Brain pericyte (primary cell): ENCODE results near the gene PDIA4.
"Not testable (repeated sequence)": the region's sequence is repeated elsewhere in the genome, so short reads cannot be mapped to it uniquely, and the experiment has no call there.

Experiments used
- DNase-seq: peaks from one replicate; pipeline ENCODE4 v3.0.0-alpha.2; 2012; ENCODE audit warnings: low read depth, low spot score

Gene PDIA4

DNA sequence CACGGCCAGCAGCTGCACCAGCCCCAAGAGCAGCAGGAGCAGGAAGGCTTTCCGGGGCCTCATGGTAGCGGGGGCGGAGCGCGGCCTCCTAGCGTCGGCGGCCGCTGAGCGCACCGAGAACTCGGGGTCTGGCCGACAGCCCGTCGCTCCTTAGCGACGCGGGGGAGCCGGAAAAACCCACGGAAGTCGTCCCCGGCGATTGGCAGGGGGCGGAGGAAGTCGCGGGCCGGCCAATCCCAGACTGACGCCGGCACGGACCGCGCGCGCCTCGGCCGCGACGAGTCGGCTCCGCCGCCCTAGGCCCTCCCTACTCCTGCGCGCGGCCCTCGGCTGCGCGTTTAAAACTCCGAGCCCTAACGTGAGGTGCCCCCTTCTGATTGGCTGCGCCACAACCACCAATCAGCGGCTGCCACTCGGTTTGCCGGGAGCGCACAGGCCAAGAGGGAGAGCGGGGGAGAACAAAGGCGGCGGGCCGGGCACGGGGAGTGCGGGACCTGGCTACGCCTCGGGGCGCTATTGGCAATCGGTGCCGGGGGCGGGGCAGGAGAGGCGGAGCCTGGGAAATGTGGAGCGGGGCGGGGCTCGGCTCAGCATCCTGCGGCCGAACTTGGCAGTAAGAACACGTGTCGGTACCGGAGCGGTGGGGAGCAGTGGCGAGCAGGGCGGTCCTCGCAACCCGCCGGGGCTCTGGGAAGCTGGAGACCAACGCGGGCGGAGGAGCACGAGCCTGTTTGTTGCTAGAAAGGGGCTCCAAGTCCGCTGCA is at the start of gene PDIA4:
Gene PDIA4 (minus strand): TSS at position 160 of the 764 bp plus-strand sequence. CDS start 97 bp downstream, at position 63.
- DNase-seq, result peak; percentile 99

DNA sequence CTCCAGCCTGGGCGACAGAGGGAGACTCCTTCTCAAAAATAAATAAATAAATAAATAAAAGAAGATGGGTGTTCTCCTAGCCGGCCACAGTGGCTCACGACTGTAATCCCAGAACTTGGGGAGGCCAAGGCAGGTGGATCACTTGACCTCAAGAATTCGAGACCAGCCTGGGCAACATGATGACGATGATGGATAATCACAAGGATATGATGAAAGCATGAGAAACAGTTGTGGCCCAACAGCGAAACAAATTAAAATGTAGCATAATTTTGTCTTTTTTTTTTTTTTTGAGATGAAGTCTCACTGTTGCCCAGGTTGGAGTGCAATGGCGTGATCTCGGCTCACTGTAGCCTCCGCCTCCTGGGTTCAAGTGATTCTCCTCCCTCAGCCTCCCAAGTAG is 49.3 kb upstream of the PDIA4 start:
- DNase-seq, result no peak

DNA sequence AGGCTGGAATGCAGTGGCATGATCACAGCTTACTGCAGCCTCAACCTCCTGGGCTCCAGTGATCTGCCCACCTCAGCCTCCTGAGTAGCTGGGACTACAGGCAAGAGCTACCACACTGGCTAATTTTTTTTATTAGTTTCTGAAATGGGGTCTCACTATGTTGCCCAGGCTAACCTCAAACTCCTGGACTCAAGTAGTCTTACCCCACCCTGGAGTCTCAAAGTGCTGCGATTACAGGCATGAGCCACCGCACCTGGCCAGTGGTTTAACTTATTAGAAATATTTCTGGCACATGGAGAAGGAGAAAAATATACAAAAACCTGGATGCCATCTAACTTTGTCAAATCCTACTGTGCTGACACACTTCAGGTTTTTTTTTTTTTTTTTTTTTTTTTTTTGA is 47.0 kb upstream of the PDIA4 start:
- no peak for DNase-seq

DNA sequence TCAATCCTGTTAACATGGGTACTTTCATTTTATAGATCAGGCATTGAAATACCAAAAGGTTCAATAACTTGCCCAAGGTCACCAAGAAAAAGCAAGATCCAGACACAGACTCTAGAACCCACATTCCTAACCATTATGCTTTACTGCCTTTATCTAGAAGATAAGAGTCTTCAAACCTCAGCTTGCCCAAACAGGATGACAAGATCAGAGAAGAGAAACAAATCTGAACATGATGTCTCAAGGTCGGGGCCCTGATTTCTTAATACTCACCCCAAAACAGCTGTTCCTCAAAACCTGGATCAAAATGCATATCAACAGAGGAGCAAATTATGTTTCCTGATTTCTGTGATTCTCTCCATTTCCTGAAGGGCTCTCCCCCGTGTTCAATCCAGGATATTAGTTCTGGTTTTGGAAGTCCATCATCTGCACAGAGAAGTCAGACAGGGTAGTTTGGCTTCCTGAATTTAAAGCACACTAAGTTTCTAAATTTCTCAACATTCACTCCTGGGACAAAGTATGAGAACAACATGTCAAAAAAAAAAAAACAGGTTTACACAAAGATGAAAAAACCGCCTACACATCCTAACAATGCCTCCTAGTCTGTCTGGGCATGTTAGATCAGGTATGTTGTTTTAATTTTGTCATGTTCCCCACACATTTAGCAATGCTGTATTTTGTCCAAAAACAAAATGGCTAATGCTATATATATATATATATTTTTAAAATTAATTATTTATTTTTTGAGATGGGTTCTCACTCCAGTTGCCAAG is 46.0 kb upstream of the PDIA4 start:
- no peak for DNase-seq

DNA sequence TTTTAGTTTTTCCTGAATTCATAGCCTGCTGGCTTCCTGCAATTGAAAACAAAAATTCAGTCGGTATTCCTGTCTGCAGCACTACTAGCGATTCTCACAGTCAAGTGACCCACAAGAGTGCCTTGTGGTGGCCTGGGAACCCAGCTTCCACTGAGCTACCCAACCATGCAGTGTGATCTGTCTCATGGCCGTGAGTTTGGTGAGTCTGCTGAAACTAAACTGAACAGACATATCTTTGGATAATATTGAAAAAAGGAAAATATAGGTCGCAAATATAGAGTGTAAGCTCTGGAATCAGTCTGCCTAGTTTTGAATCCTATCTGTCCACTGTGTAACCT is 44.1 kb upstream of the PDIA4 start:
- DNase-seq, result no peak

GRCh38 chr7:149071641-149072437 is 43.5 kb upstream of the PDIA4 start:
- DNase-seq, result no peak

GRCh38 chr7:149071182-149071635 is 42.9 kb upstream of the PDIA4 start:
- DNase-seq, result no peak

DNA sequence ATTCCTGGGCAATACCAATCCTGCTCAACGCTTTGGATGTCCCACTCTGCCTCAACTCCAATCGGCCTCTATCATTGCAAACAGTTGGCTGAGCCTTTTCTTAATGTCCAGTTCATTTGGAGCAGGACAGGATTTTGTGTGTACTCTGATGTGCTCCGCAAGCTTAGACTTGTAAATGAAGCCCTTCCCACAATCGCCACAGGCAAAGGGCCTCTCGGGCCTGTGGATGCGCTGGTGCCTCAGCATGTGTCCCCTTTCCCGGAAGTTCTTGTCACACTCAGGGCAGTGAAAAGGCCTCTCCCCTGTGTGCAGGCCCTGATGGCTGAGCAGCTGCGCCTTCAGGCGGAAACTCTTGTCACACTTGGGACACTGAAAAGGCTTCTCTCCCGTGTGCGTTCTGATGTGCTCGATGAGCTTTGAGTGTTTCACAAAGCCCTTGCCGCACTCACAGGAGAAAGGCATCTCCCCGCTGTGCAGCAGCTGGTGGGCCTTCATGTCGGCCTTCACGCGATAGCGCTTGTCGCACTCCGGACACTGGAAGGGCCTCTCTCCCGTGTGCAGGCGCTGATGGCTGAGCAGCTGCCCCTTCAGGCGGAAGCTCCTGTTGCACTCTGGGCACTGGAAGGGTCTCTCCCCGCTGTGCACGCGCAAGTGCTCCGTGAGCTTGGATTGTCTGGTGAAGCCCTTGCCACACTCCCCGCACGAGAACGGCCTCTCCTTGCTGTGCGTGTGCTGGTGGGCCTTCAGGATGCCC is 42.2 kb upstream of the PDIA4 start:
- DNase-seq, result no peak

DNA sequence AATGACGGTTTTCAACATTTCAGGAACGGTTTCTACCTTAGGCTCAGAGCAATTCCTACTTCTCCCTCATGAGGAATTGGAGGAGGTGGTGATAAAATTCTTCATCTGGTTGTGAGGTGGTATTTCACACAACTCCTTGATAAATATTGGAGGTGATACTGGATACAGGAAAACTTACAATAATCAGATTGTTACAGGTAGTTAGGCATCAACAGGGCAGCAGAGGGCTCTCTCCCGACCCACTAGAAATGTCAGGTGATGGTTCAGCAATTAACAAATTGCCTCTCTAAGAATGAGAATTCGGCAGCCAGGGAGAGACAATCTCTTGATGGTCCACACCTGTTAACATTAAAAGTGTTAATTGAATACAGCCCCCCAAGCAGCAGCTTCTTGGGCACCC is 39.6 kb upstream of the PDIA4 start:
- no peak for DNase-seq

DNA sequence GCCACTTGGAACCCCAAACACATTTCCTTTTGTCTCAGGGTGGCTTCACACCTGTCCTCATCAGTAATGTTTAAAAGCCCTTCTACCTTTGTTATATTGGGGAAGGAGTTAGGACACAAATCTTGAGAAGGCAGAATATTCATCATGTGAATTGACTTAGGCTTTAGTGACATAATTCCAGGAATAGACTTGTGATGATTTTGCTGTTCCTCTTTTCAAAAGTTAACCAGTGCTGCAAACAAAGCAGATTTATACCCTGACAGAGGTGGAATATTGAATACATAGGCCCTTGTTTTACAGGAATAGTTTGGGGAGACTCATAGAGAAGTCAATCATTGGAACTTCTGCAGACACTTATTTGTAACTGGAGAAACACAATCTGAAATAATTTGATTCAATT is 35.2 kb upstream of the PDIA4 start:
- DNase-seq, result no peak

DNA sequence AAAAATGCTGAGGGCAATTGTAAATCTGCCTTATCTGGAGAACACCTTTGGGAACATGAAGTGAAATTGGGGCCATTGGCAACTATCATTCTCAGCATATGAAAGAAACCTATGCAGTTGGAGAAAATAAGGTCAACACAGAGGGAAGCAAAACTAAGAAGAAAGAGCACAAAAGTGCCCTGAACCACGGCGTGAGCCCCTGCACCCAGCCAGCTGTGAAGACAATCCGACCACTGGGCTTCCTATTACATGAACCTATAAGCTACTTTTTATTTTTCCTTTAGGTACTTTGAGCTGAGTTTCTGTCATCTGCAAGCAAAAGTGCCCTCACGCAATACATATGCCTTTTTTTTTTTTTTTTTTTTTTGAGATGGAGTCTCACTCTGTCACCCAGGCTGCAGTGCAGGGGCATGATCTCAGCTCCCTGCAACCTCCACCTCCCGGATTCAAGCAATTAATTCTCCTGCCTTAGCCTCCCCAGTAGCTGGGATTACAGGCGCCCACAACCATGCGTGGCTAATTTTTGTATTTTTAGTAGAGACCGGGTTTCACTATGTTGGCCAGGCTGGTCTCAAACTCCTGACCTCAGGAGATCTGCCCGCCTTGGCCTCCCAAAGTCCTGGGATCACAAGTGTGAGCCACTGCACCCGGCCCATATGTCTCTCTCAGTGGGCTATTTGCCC is 34.1 kb upstream of the PDIA4 start:
- DNase-seq, result not testable (repeated sequence)

- no peak for DNase-seq
Measured at GRCh38 chr7:149060156-149060555, 31.9 kb upstream of the PDIA4 start.

- no peak for DNase-seq
Measured at GRCh38 chr7:149053885-149054284, 25.6 kb upstream of the PDIA4 start.

DNA sequence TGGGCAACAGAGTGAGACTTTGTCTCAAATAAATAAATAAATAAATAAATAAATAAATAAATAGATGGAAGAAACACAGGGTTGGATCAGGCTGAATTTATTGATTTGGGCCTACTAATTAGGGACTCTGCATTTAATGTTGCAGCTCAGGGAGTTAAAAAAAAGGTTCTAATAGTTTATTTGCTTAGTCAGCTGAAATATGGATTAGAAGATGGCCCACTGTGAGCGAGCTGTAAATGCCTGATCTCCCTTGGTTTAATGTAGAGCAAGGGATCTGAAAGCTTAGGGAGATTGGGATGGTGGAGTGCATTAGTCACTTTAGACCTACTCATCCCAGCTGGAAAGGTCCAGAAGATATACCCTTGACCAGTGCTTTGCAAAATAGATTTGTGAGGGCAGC is 25.1 kb upstream of the PDIA4 start:
- DNase-seq, result no peak

DNA sequence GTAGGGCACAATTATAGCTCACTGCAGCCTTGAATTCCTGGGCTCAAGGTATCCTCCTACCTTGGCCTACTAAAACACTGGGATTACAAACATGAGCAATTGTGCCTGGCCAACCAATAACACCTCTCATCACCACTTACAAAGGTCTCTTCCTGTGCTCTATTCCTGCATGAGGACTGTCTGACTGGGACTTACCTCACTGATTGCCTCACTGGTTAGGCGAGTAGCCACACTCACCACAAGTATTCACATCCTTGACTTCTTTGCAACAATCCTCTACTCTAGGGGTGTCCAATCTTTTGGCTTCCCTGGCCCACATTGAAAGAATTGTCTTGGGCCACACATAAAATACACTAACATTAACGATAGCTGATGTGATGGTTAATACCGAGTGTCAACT is 22.6 kb upstream of the PDIA4 start:
- DNase-seq, result no peak

DNA sequence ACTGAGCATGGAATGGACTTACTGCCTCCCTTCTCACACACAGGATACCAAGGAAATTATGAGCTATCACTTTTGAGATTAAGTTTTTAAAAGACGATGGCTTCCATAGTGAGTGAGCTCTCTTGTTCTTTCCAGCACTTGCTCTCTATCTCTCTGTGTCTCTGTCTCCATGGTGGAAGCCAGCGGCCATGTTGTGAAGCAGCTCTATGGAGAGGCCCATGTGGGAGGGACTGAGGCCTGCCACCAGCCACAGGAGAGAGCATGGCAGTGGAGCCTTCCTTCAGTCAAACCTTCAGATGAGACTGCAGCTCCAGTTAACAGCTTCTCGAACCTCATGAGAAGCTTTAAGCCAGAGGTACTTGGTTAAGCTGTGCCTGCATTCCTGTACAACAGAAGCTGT is 20.5 kb upstream of the PDIA4 start:
- DNase-seq, result no peak

DNA sequence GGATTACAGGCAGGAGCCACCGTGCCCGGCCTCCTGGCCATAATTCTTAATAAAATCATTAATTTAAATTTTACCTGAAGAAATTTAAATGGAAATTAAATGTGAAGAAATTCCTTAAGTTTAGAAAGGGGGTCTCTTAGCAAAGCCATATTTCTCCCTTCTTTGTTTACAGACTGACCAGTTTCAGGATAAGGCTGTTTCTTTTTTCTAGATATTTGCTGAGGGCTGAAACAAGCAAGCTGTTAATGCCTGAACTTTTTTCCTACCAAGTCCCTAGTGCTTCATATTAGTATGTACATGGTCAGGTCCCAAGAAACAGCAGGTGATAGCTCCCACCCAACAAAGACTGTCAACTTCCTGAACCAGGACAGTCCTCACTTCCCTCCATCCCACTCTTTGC is 18.1 kb upstream of the PDIA4 start:
- DNase-seq, result no peak

- no peak for DNase-seq
Measured at GRCh38 chr7:149043936-149044335, 15.6 kb upstream of the PDIA4 start.

DNA sequence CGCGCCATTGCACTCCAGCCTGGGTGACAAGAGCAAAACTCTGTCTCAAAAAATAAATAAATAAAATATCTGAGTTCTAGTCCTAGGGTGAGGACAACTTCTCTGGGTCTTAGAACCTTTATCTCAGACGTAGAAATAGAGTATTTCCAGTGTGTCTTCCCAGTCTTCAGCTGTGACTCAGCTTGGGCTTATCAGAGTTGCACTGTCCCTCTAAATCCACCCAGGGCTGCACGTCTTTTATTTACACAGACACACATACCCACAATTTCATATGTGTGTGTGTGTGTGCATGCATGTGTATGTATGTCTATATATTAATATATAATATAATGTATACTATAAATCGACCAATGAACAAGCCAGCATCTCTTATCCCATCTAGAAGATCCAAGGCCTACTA is 13.0 kb upstream of the PDIA4 start:
- DNase-seq, result no peak

- not testable (repeated sequence) for DNase-seq
Measured at GRCh38 chr7:149038641-149039040, 10.3 kb upstream of the PDIA4 start.

GRCh38 chr7:149036676-149037075 is 8.4 kb upstream of the PDIA4 start:
- DNase-seq, result no peak
